H1 (cell line): ENCODE data around the gene CDK13. TPM values are rescaled to one million over a fixed set of nuclear protein-coding genes. Genes with fewer than 3 reads are reported as not detected.

Experiments used
- CTCF ChIA-PET: fragments of 300-600 bp; sonication (Branson Sonifier 250); formaldehyde crosslinking; loops from one replicate; lab custom pipeline; 2021; ENCODE audit not compliant: partially characterized antibody; lab: Charles Lee
- POLR2A ChIA-PET: fragments of 300-600 bp; sonication (Branson Sonifier 250); formaldehyde crosslinking; loops from one replicate; lab custom pipeline; 2021; ENCODE audit warnings: inconsistent platforms; ENCODE audit not compliant: partially characterized antibody; lab: Charles Lee
- DNase-seq, 2 experiments: peaks; one replicate each; pipeline versions ENCODE4 v3.0.0 to v3.0.0-alpha.2; 2010 to 2022; ENCODE audit warnings: low spot score in 2 of 2, low read depth in 1 of 2, mixed read lengths in 1 of 2
- FAIRE-seq: peaks from 2 replicates; lab custom pipeline; 2011; peaks lifted over from hg19 to GRCh38; lab: Jason Lieb, UNC
- H2AFZ ChIP-seq: 2 replicates; pipeline ENCODE4 v1.8.1; 2012; ENCODE audit warnings: low read length, inconsistent platforms
- H2AK5ac ChIP-seq: 2 replicates; pipeline ENCODE4 v1.6.1; 2013; ENCODE audit warnings: low read depth, low read length
- H2BK120ac ChIP-seq: replicated peaks from 2 replicates; pipeline ENCODE3; 2013; ENCODE audit warnings: low read depth, low read length, inconsistent platforms
- H2BK12ac ChIP-seq: 2 replicates; pipeline ENCODE4 v1.6.1; 2013; ENCODE audit warnings: low read depth, low read length
- H2BK15ac ChIP-seq: 2 replicates; pipeline ENCODE4 v1.6.1; 2013; ENCODE audit warnings: low read length
- H2BK20ac ChIP-seq: 2 replicates; pipeline ENCODE4 v1.6.1; 2013; ENCODE audit warnings: low read length
- H2BK5ac ChIP-seq: 2 replicates; pipeline ENCODE4 v1.6.1; 2013; ENCODE audit warnings: low read depth, low read length
- H3K14ac ChIP-seq: 2 replicates; pipeline ENCODE4 v1.6.1; 2013; ENCODE audit warnings: inconsistent platforms; ENCODE audit not compliant: insufficient read length
- H3K18ac ChIP-seq: 2 replicates; pipeline ENCODE4 v1.6.1; 2013; ENCODE audit warnings: low read length; ENCODE audit errors: extremely low read depth
- H3K23ac ChIP-seq: 2 replicates; pipeline ENCODE4 v1.6.1; 2013; ENCODE audit warnings: inconsistent platforms; ENCODE audit not compliant: insufficient read length
- H3K23me2 ChIP-seq: 2 replicates; pipeline ENCODE4 v1.6.1; 2013; ENCODE audit warnings: low read depth, low read length
- H3K27ac ChIP-seq: 2 replicates; pipeline ENCODE4 v1.6.1; 2011; ENCODE audit warnings: low read depth, low read length, inconsistent platforms
- H3K27me3 ChIP-seq, 4 experiments: replicated peaks in 1 of 4; 1 replicate in 1 of 4; 2 replicates in 3 of 4; pipeline versions ENCODE4 v1.6.1 to v1.8.1; 2011 to 2013; ENCODE audit warnings: low read length in 3 of 4, mild to moderate bottlenecking in 3 of 4, inconsistent platforms in 2 of 4, mixed read lengths in 2 of 4, moderate library complexity in 1 of 4; ENCODE audit not compliant: control insufficient read depth in 3 of 4, insufficient read depth in 3 of 4; ENCODE audit errors: extremely low read depth in 1 of 4
- H3K36me3 ChIP-seq, 4 experiments: 2 replicates each; pipeline versions ENCODE4 v1.6.1 to v1.8.1; 2011 to 2013; ENCODE audit warnings: mild to moderate bottlenecking in 4 of 4, low read length in 3 of 4, moderate library complexity in 2 of 4, control low read depth in 1 of 4, inconsistent platforms in 1 of 4; ENCODE audit not compliant: insufficient read depth in 4 of 4, control insufficient read depth in 2 of 4
- H3K4ac ChIP-seq: replicated peaks from 2 replicates; pipeline ENCODE3; 2013; ENCODE audit warnings: low read length, low read depth, mixed read lengths, inconsistent platforms; ENCODE audit not compliant: insufficient read length
- H3K4me1 ChIP-seq, 4 experiments: replicated peaks in 1 of 4; 1 replicate in 1 of 4; 2 replicates in 3 of 4; pipeline versions ENCODE4 v1.6.1 to v1.8.1; 2011 to 2013; ENCODE audit warnings: low read length in 3 of 4, inconsistent platforms in 2 of 4, mixed read lengths in 1 of 4; ENCODE audit not compliant: insufficient read depth in 4 of 4, control insufficient read depth in 3 of 4
- H3K4me2 ChIP-seq, 2 experiments: 2 replicates each; pipeline versions ENCODE4 v1.6.1 to v1.8.1; 2011 to 2013; ENCODE audit warnings: low read depth in 2 of 2, low read length in 2 of 2, control low read depth in 1 of 2, inconsistent platforms in 1 of 2, mild to moderate bottlenecking in 1 of 2; ENCODE audit not compliant: insufficient read depth in 1 of 2
- H3K4me3 ChIP-seq, 4 experiments: fragments of 200-600, 300-600 bp in 1 of 4; sonication (generic), shearing (Covaris generic), sonication (Bioruptor Twin) in 1 of 4; 2 replicates each; pipeline versions ENCODE4 v1.5.1 to v1.8.1; 2011 to 2016; ENCODE audit warnings: low read length in 4 of 4, low read depth in 3 of 4, control low read depth in 2 of 4, inconsistent platforms in 2 of 4, mild to moderate bottlenecking in 2 of 4, mixed read lengths in 1 of 4, moderate library complexity in 1 of 4; ENCODE audit not compliant: insufficient read depth in 2 of 4; ENCODE audit errors: extremely low read depth in 1 of 4
- H3K56ac ChIP-seq: replicated peaks from 2 replicates; pipeline ENCODE3; 2013; ENCODE audit warnings: low read depth, mild to moderate bottlenecking, mixed read lengths, low read length, inconsistent platforms; ENCODE audit not compliant: insufficient read length
- H3K79me1 ChIP-seq: 2 replicates; pipeline ENCODE4 v1.6.1; 2013; ENCODE audit warnings: low read depth, low read length, control low read depth
- H3K79me2 ChIP-seq, 2 experiments: 2 replicates each; pipeline versions ENCODE4 v1.6.1 to v1.8.1; 2012 to 2013; ENCODE audit warnings: low read length in 2 of 2, mild to moderate bottlenecking in 2 of 2, inconsistent platforms in 1 of 2; ENCODE audit not compliant: insufficient read depth in 2 of 2, control insufficient read depth in 1 of 2
- H3K9ac ChIP-seq, 4 experiments: replicated peaks in 1 of 4; 1 replicate in 1 of 4; 2 replicates in 3 of 4; pipeline versions ENCODE4 v1.6.1 to v1.8.1; 2011 to 2013; ENCODE audit warnings: low read depth in 3 of 4, low read length in 3 of 4, control low read depth in 2 of 4, mild to moderate bottlenecking in 2 of 4, moderate library complexity in 2 of 4, inconsistent platforms in 1 of 4; ENCODE audit errors: extremely low read depth in 1 of 4
- H3K9me3 ChIP-seq, 2 experiments: 2 replicates each; pipeline versions ENCODE4 v1.6.1 to v1.8.1; 2012 to 2013; ENCODE audit warnings: mild to moderate bottlenecking in 2 of 2, moderate library complexity in 2 of 2, control low read depth in 1 of 2, inconsistent platforms in 1 of 2, low read depth in 1 of 2, low read length in 1 of 2, mixed read lengths in 1 of 2; ENCODE audit not compliant: insufficient read depth in 2 of 2
- H4K20me1 ChIP-seq, 2 experiments: replicated peaks in 1 of 2; 2 replicates each; pipeline versions ENCODE3 to v1.8.1; 2011 to 2013; ENCODE audit warnings: inconsistent platforms in 2 of 2, low read length in 2 of 2, mild to moderate bottlenecking in 1 of 2; ENCODE audit not compliant: insufficient read depth in 2 of 2, control insufficient read depth in 1 of 2
- H4K5ac ChIP-seq: 2 replicates; pipeline ENCODE4 v1.6.1; 2013; ENCODE audit warnings: low read length, low read depth, mixed read lengths, inconsistent platforms; ENCODE audit not compliant: insufficient read length
- H4K8ac ChIP-seq: 2 replicates; pipeline ENCODE4 v1.8.0; 2013; ENCODE audit warnings: mild to moderate bottlenecking, moderate library complexity, low read length, inconsistent platforms; ENCODE audit not compliant: insufficient read depth; ENCODE audit errors: extremely low read depth
- H4K91ac ChIP-seq: replicated peaks from 2 replicates; pipeline ENCODE3; 2013; ENCODE audit warnings: low read length, mixed read lengths, inconsistent platforms; ENCODE audit not compliant: insufficient read length
- BACH1 ChIP-seq: IDR thresholded peaks from 2 replicates; pipeline ENCODE4 v1.6.1; 2012; ENCODE audit warnings: low read length, improper control_type of control experiment
- EGR1 ChIP-seq: IDR thresholded peaks from 2 replicates; pipeline ENCODE4 v1.6.1; 2011; ENCODE audit warnings: low read depth, low read length, borderline replicate concordance
- HDAC6 ChIP-seq: IDR thresholded peaks from one replicate; pipeline ENCODE4 v1.7.1; 2012; ENCODE audit warnings: low read depth, mild to moderate bottlenecking, inconsistent platforms, low read length, moderate library complexity
- POLR2AphosphoS5 ChIP-seq: IDR thresholded peaks from 2 replicates; pipeline ENCODE4 v1.6.1; 2011; ENCODE audit warnings: low read depth, low read length
- POU5F1 ChIP-seq: IDR thresholded peaks from 2 replicates; pipeline ENCODE4 v1.6.1; 2011; ENCODE audit warnings: low read depth, mild to moderate bottlenecking, low read length, moderate library complexity
- RFX5 ChIP-seq: IDR thresholded peaks from 2 replicates; pipeline ENCODE4 v1.6.1; 2011; ENCODE audit warnings: low read depth, low read length, improper control_type of control experiment, borderline replicate concordance
- SP1 ChIP-seq: IDR thresholded peaks from 2 replicates; pipeline ENCODE4 v1.6.1; 2011; ENCODE audit warnings: low read depth, low read length
- SP4 ChIP-seq: IDR thresholded peaks from 2 replicates; pipeline ENCODE4 v1.6.1; 2012; ENCODE audit warnings: low read length, inconsistent platforms
- WGBS, 2 experiments: shearing (Covaris generic) in 1 of 2; methylation state at CpG; one replicate each; pipeline versions ENCODE4 v1.1.6 to v1.1.7; 2013 to 2015; ENCODE audit warnings: low lambda C conversion rate in 2 of 2, mixed read lengths in 2 of 2, inconsistent platforms in 1 of 2, low coverage in 1 of 2, missing lambda C conversion rate in 1 of 2; ENCODE audit not compliant: insufficient replicate concordance in 2 of 2, insufficient coverage in 1 of 2, insufficient read length in 1 of 2; ENCODE audit errors: extremely low coverage in 1 of 2, missing lambda C conversion rate in 1 of 2; 5-methylcytosine and 5-hydroxymethylcytosine counted together
- polyA plus RNA-seq, 7 experiments: library from polyadenylated mRNA; depleted of rRNA in 3 of 7; stranded (reverse) in 5 of 7; unstranded in 2 of 7; fragments of >200 nt in 5 of 7; fragments of 200-250 nt in 2 of 7; gene quantifications; 1 replicate in 5 of 7; 2 replicates in 1 of 7; 4 replicates in 1 of 7; pipeline versions ENCODE4 v1.2.1 to v1.2.3, GENCODE V29; 2011 to 2013; ENCODE audit warnings: missing spikeins in 2 of 7, mixed read lengths in 2 of 7
- total RNA-seq: library from RNA; stranded (reverse); fragmentation: NEBNext Ultra II Directional; extraction: Animal tissue kit (Norgen Biotek cat#: 25700); gene quantifications from 2 replicates; pipeline ENCODE4 v1.2.1, GENCODE V29; 2021
- TF ChIP-seq, protein P1 (sequence below): IDR thresholded peaks from 2 replicates; pipeline ENCODE4 v1.6.1; 2011; ENCODE audit warnings: low read depth, mild to moderate bottlenecking, low read length; ENCODE audit not compliant: insufficient read depth

Gene CDK13
- total and polyA plus RNA-seq, 2 of the 8 experiments (the other 6 are each of a cell fraction or from before 2014, with no cell fraction given), result 22.6 to 49.5 TPM

DNA sequence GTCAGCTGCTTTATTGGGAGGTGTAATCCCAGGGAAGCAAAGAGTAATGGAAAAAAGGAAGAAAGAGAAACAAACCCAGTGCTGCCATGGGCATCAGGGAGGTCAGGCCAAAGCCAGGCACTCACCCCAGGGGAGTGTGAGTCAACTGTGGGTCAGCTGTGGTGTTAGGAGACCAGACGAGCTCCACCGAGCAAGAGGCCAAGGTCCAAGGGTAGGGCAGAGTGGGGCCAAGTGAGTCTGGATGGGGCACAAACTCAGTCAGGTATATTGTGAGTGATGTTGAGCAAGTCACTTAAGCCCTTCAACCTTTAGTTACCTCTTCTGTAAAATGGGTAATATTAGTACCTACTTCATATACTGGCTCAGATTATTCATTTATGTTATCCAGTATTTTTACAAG lies 30.4 kb upstream of the CDK13 start:
- H4K8ac ChIP-seq, result no peak overlapping the region
- H3K23ac ChIP-seq, result no peak overlapping the region
- H3K4me3 ChIP-seq, result no peak overlapping the region
- H2BK12ac ChIP-seq, result no peak overlapping the region
- no peak for FAIRE-seq
- H4K5ac ChIP-seq, result no peak overlapping the region
- WGBS, 2 experiments, result 68% methylated on average over 2 of the region's 2 CpGs; no CpG with 5 or more reads in 1 of the 2 experiments
- no peak overlapping the region for H3K9ac ChIP-seq
- H3K79me1 ChIP-seq, result no peaks in the 10 kb centered on the region
- H3K4ac ChIP-seq, result no peak overlapping the region
- POLR2A ChIA-PET, result no interaction called here
- H3K27ac ChIP-seq, result no peak overlapping the region
- H3K4me2 ChIP-seq, result no peak overlapping the region
- no peaks in the 10 kb centered on the region for H4K20me1 ChIP-seq
- H2BK15ac ChIP-seq, result no peak overlapping the region
- no peak overlapping the region for H2AFZ ChIP-seq
- no peak overlapping the region for H2BK5ac ChIP-seq
- no peak overlapping the region for H2AK5ac ChIP-seq
- H3K9me3 ChIP-seq, result no peaks in the 10 kb centered on the region
- DNase-seq, result peak in 1 of 2 experiments; percentile 34
- H3K79me2 ChIP-seq, result no peaks in the 10 kb centered on the region
- no peaks in the 10 kb centered on the region for H3K23me2 ChIP-seq
- TF ChIP-seq SP4 (no peak), POU5F1 (no peak), EGR1 (no peak), RFX5 (no peak), POLR2AphosphoS5 (no peak), BACH1 (no peak), SP1 (no peak), HDAC6 (no peak)
- TF ChIP-seq, protein P1, sequence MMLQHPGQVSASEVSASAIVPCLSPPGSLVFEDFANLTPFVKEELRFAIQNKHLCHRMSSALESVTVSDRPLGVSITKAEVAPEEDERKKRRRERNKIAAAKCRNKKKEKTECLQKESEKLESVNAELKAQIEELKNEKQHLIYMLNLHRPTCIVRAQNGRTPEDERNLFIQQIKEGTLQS, result no peak
- no peak overlapping the region for H3K56ac ChIP-seq
- H3K14ac ChIP-seq, result no peak overlapping the region
- peaks cover 0 to 10% (median 0%) of the 10 kb centered on the region in 4 experiments; a peak in 1 of 7 replicates for H3K4me1 ChIP-seq
- H3K36me3 ChIP-seq, result no peaks in the 10 kb centered on the region
- H4K91ac ChIP-seq, result no peak overlapping the region
- CTCF ChIA-PET, result interaction anchor here (0.9 to 3.5 kb wide), 6 partner anchors 10 to 133 kb away, joined by 3 to 16 read pairs (median 7); no protein-coding TSS in a partner anchor
- H2BK20ac ChIP-seq, result no peak overlapping the region
- H3K27me3 ChIP-seq, result no peaks in the 10 kb centered on the region
- no peak overlapping the region for H2BK120ac ChIP-seq
- no peak overlapping the region for H3K18ac ChIP-seq
